ENCODE measurements around the gene DCST1. TPM values are rescaled to one million over a fixed set of nuclear protein-coding genes. Genes with fewer than 3 reads are reported as not detected.
"Not testable (repeated sequence)": the region's sequence is repeated elsewhere in the genome, so short reads cannot be mapped to it uniquely, and the experiment has no call there.

DCST1 gene
- total RNA-seq, 1 experiment from 2014 or later: 0.15 TPM

DNA sequence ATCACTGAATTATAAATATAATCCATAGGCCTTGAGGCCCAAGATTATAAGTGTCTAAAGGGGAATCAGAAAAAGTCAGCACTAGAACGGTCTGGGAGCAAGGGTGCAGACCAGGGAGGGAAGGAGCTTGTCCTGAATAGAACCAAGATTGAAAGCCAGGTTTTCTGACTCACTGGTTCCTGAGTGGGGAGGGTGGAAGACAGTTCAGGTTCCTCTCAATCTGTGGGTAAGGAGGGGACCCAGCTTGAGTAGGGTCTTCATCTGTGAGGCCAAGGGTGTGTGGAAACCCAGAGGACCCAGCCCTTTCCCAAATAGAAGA is 39.4 kb upstream of the DCST1 start (continued):
- no peak for TF ChIP-seq RELA (CRISPR knock-in tag; IDR thresholded peaks at IDR 0.05; ENCODE audit: borderline replicate concordance)
- no peak for TF ChIP-seq TP53 (CRISPR knock-in tag; IDR thresholded peaks at IDR 0.05)
- TF ChIP-seq ZNF396 (CRISPR knock-in tag; IDR thresholded peaks at IDR 0.05; ENCODE audit: borderline replicate concordance): no peak

GRCh38 chr1:154994591-154994990 is 39.0 kb upstream of the DCST1 start:
- no peak for DNase-seq (ENCODE audit: low spot score)
- Mint-ChIP-seq H3K27ac (no peak overlapping the region), H3K4me3 (no peak overlapping the region), H3K27me3 (ENCODE audit: low read depth) (no peaks in the 10 kb centered on the region; the same call in 1 of the 2 replicates), H3K9me3 (no peaks in the 10 kb centered on the region), H3K36me3 (peaks cover 6% of the 10 kb centered on the region), H3K4me1 (peaks cover 20% of the 10 kb centered on the region)
- ChIA-PET POLR2A (interaction anchor here (1.1 to 13.0 kb wide), 5 partner anchors 11 to 51 kb away, joined by 3 to 176 read pairs (median 6); partner anchors contain the start of genes CKS1B, FLAD1, PYGO2 and SHC1), CTCF (interaction anchor here (0.7 to 10.3 kb wide), 14 partner anchors 12 to 389 kb away, joined by 3 to 176 read pairs (median 10); partner anchors contain the start of genes ADAM15, FLAD1, PBXIP1 and PMVK)
- no peak for ATAC-seq
- no peak for TF ChIP-seq E2F1 (CRISPR knock-in tag; IDR thresholded peaks at IDR 0.05)
- TF ChIP-seq MYBL2 (CRISPR knock-in tag; IDR thresholded peaks at IDR 0.05): no peak
- TF ChIP-seq, protein P1, sequence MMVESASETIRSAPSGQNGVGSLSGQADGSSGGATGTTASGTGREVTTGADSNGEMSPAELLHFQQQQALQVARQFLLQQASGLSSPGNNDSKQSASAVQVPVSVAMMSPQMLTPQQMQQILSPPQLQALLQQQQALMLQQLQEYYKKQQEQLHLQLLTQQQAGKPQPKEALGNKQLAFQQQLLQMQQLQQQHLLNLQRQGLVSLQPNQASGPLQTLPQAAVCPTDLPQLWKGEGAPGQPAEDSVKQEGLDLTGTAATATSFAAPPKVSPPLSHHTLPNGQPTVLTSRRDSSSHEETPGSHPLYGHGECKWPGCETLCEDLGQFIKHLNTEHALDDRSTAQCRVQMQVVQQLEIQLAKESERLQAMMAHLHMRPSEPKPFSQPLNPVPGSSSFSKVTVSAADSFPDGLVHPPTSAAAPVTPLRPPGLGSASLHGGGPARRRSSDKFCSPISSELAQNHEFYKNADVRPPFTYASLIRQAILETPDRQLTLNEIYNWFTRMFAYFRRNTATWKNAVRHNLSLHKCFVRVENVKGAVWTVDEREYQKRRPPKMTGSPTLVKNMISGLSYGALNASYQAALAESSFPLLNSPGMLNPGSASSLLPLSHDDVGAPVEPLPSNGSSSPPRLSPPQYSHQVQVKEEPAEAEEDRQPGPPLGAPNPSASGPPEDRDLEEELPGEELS (CRISPR knock-in tag; IDR thresholded peaks at IDR 0.05): no peak
- TF ChIP-seq ZNF532 (CRISPR knock-in tag; IDR thresholded peaks at IDR 0.05; ENCODE audit: borderline replicate concordance): no peak
- no peak for TF ChIP-seq SMAD4 (CRISPR knock-in tag; IDR thresholded peaks at IDR 0.05)
- no peak for TF ChIP-seq SOX15 (CRISPR knock-in tag; IDR thresholded peaks at IDR 0.05)
- TF ChIP-seq EMX1 (CRISPR knock-in tag; IDR thresholded peaks at IDR 0.05): no peak

DNA sequence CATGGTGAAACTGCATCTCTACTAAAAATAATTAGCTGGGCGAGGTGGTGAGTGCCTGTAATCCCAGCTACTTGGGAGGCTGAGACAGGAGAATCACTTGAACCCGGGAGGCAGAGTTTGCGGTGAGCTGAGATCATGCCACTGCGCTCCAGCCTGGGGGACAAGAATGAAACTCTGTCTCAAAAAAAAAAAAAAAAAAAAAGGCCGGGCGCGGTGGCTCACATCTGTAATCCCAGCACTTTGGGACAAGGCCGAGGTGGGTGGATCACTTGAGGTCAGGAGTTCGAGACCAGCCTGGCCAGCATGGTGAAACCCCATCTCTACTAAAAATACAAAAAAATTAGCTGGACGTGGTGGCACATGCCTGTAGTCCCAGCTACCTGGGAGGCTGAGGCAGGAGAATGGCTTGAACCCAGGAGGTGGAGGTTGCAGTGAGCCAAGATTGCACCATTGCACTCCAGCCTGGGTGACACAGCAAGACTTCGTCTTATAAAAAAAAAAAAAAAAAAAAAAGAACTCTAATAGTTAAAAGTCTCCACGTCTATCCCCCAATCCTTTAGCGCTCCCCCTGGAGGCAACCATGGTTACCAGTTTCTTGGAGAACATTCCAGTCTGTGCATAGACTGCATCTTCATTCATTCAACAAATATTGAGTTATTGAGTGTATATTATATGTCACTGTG is 38.2 kb upstream of the DCST1 start:
- H3K9me3 Mint-ChIP-seq; H3K27ac Mint-ChIP-seq; H3K36me3 Mint-ChIP-seq; H3K27me3 Mint-ChIP-seq (ENCODE audit: low read depth); ATAC-seq; H3K4me3 Mint-ChIP-seq: not testable (repeated sequence)
- POLR2A ChIA-PET: interaction anchor here (0.7 to 13.0 kb wide), 4 partner anchors 12 to 31 kb away, joined by 4 to 176 read pairs (median 8); partner anchors contain the start of genes CKS1B, FLAD1 and SHC1
- CTCF ChIA-PET: interaction anchor here (0.7 to 10.3 kb wide), 21 partner anchors 12 to 1706 kb away, joined by 3 to 176 read pairs (median 8); partner anchors contain the start of genes ADAM15, FLAD1, PBXIP1 and PYGO2
- TF ChIP-seq, protein P2, sequence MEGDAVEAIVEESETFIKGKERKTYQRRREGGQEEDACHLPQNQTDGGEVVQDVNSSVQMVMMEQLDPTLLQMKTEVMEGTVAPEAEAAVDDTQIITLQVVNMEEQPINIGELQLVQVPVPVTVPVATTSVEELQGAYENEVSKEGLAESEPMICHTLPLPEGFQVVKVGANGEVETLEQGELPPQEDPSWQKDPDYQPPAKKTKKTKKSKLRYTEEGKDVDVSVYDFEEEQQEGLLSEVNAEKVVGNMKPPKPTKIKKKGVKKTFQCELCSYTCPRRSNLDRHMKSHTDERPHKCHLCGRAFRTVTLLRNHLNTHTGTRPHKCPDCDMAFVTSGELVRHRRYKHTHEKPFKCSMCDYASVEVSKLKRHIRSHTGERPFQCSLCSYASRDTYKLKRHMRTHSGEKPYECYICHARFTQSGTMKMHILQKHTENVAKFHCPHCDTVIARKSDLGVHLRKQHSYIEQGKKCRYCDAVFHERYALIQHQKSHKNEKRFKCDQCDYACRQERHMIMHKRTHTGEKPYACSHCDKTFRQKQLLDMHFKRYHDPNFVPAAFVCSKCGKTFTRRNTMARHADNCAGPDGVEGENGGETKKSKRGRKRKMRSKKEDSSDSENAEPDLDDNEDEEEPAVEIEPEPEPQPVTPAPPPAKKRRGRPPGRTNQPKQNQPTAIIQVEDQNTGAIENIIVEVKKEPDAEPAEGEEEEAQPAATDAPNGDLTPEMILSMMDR (IDR thresholded peaks at IDR 0.05): 0 out of 2 replicates have a peak, but pooled peaks have one; percentile 12
- peaks cover 26% of the 10 kb centered on the region for H3K4me1 Mint-ChIP-seq
- peak; percentile 72 for DNase-seq (ENCODE audit: low spot score)
